ENCODE results near the gene GPR107.
A peak's percentile ranks its signal among the peaks of the same experiment; 100 is the strongest.
"Not testable (repeated sequence)": the region's sequence is repeated elsewhere in the genome, so short reads cannot be mapped to it uniquely, and the experiment has no call there.

The GPR107 gene

DNA sequence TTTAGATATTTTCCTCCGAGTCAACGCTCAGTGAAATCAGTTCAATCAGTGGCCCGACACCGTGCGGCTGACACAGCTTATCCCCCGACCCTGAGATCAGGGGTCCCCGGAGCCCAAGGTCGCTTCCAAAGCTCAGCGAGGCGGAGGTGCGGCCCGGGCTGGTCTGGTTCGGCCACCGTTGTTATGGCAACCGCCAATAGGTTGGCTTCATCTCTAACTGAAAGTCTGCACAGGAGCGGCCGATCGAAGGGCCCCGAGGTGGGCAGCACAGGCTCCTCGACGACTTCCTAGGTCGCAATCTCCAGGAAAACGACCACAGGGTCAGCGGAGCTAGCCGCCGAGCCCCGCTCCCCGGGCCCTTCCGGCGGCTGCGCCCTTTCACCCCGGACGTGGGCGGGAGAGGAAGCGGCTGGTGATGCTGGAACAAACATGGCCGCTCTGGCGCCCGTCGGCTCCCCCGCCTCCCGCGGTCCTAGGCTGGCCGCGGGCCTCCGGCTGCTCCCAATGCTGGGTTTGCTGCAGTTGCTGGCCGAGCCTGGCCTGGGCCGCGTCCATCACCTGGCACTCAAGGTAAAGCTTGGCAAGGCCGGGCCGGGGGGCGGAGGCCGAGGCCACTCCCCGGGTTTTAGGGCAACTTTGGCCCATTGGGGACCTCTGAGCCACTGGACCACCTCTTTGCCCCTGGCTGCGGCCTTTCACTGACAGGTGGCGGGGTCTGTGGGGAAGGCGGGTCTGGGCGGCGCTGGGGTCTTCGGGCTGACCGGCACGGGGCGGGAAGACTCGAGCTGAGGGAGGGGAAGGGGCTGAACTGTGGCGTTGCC, at the start of gene GPR107:
Gene GPR107 (plus strand): TSS at position 403 of the 821 bp plus-strand sequence. CDS start 27 bp downstream, at position 430.
- Histone ChIP-seq H3K4me3 (ENCODE audit: low read depth, low read length) (peak within 1 kb of the TSS; percentile 95), H3K27me3 (ENCODE audit: insufficient read depth, low read depth, severe bottlenecking) (no peaks in the 10 kb centered on the region), H3K36me3 (peaks cover 10% of the 10 kb centered on the region), H3K27ac (peak within 1 kb of the TSS; percentile 89), H3K9me3 (ENCODE audit: severe bottlenecking) (no peaks in the 10 kb centered on the region)
- TF ChIP-seq CTCF (IDR thresholded peaks at IDR 0.05; ENCODE audit: low read depth, low read length), result no peak
- DNase-seq, result peak; percentile 85

- TF ChIP-seq CTCF (IDR thresholded peaks at IDR 0.05; ENCODE audit: low read depth, low read length), result no peak
- H3K4me3 ChIP-seq (ENCODE audit: low read depth, low read length), result no peak overlapping the region
- H3K27me3 ChIP-seq (ENCODE audit: insufficient read depth, low read depth, severe bottlenecking), result no peaks in the 10 kb centered on the region
- H3K9me3 ChIP-seq (ENCODE audit: severe bottlenecking), result no peaks in the 10 kb centered on the region
- H3K36me3 ChIP-seq, result no peaks in the 10 kb centered on the region; the same call in 1 of the 2 replicates
- no peak overlapping the region for H3K27ac ChIP-seq
- DNase-seq, result no peak
Measured at GRCh38 chr9:130003943-130004552, 49.7 kb upstream of the GPR107 start.

- H3K9me3 ChIP-seq (ENCODE audit: severe bottlenecking); H3K27ac ChIP-seq; H3K27me3 ChIP-seq (ENCODE audit: insufficient read depth, low read depth, severe bottlenecking); H3K4me3 ChIP-seq (ENCODE audit: low read depth, low read length); DNase-seq; H3K36me3 ChIP-seq: not testable (repeated sequence)
Measured at GRCh38 chr9:130006952-130007351, 46.8 kb upstream of the GPR107 start.

DNA sequence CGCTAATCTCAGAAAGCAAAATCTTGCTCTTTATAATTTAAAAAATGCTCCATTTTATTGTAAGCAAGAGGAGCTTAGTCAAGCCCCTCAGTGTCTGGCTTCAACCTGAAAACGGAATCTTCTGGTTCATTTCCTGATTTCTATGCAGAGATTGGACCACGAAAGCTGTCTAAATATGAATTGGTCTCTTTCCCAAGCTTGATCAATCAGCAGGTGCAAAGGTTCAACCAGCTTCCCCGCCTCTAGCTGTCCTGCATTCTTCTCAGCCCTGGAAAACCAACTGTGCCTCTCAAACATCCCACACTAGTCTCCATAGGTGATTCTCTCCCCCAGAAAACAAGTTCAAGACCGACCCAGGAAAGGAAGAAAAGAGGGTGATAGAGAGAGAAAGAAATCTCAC, 45.2 kb upstream of the GPR107 start:
- Histone ChIP-seq H3K4me3 (ENCODE audit: low read depth, low read length) (no peak overlapping the region), H3K9me3 (ENCODE audit: severe bottlenecking) (peaks cover 6% of the 10 kb centered on the region), H3K27me3 (ENCODE audit: insufficient read depth, low read depth, severe bottlenecking) (no peaks in the 10 kb centered on the region), H3K27ac (no peak overlapping the region), H3K36me3 (no peaks in the 10 kb centered on the region)
- TF ChIP-seq CTCF (IDR thresholded peaks at IDR 0.05; ENCODE audit: low read depth, low read length), result no peak
- no peak for DNase-seq

DNA sequence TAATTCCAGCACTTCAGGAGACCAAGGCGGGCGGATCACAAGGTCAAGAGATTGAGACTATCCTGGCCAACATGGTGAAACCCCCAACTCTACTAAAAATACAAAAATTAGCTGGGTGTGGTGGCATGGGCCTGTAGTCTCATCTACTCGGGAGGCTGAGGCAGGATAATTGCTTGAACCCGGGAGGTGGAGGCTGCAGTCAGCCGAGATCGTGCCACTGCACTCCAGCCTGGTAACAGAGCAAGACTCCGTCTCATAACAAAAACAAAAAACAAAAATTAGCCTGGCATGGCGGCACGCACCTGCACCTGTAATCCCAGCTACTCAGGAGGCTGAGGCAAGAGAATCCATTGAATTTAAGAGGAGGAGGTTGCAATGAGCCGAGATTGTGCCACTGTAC, 44.2 kb upstream of the GPR107 start:
- not testable (repeated sequence) for H3K27me3 ChIP-seq (ENCODE audit: insufficient read depth, low read depth, severe bottlenecking); DNase-seq; H3K9me3 ChIP-seq (ENCODE audit: severe bottlenecking); H3K4me3 ChIP-seq (ENCODE audit: low read depth, low read length); H3K36me3 ChIP-seq; H3K27ac ChIP-seq

DNA sequence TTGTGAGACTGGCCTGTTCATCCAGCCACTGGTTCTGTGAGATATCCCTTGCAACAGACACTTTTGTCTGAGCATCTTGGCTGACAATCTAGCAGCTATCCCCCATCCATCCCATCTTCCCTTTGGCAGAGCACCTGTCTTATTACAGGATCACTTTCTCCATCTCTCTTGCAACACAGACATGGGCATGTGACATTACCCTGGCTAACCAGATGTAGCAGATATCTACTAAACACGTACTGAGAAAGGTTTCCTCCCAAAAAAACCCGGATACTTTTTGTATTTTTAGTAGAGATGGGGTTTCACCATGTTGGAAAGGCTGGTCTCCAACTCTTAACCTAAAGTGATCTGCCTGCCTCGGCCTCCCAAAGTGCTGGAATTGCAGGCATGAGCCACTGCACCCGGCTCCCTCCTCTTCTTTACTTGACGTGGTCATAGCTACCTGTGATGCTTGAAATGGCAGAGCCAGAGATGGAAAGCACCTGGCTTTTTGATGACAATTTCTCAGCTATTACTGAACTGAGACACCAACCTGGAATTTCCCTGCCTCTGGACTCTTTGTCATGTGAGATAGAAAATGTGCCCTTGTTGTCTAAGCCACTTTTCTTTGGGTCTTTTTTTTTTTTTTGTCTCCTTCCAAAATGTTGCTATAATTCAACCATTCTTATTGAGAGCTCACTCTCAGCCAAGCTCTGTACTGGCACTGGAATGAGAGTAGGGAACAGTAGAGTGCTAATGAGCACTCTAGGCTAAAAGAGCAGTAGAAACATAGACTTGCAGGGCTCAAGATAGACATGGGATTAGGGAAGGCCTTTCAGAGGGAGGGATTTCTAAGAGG, 43.3 kb upstream of the GPR107 start:
- DNase-seq, result no peak
- Histone ChIP-seq H3K27me3 (ENCODE audit: insufficient read depth, low read depth, severe bottlenecking) (no peaks in the 10 kb centered on the region), H3K27ac (no peak overlapping the region), H3K9me3 (ENCODE audit: severe bottlenecking) (peaks cover 6% of the 10 kb centered on the region), H3K4me3 (ENCODE audit: low read depth, low read length) (no peak overlapping the region), H3K36me3 (no peaks in the 10 kb centered on the region)
- TF ChIP-seq CTCF (IDR thresholded peaks at IDR 0.05; ENCODE audit: low read depth, low read length), result no peak
